ENCODE results near the gene TBC1D2. TPM values are rescaled to one million over a fixed set of nuclear protein-coding genes. Genes with fewer than 3 reads are reported as not detected.

The TBC1D2 gene
- total and polyA plus RNA-seq, 10 of the 15 experiments (the other 5 are each of a cell fraction or from before 2014, with no cell fraction given), result 0.04 to 1.6 (median 1.1) TPM

- no peak overlapping the region for H3K27ac ChIP-seq (ENCODE audit: control insufficient read depth, insufficient read depth)
- CTCF ChIA-PET, result interaction anchor here (0.6 kb wide), 1 partner anchor 16 kb away, joined by 6 read pairs; no protein-coding TSS in a partner anchor
- no peak for TF ChIP-seq ETV6 (conservative IDR thresholded peaks at IDR 0.05 in 1 of 2, IDR thresholded peaks at IDR 0.05 in 1 of 2; ENCODE audit: borderline replicate concordance in 1 of 2, low read depth in 1 of 2)
- TF ChIP-seq ZNF592 (IDR thresholded peaks at IDR 0.05), result no peak
- TF ChIP-seq MLLT1 (IDR thresholded peaks at IDR 0.05), result no peak
- no peak for TF ChIP-seq BCL3 (IDR thresholded peaks at IDR 0.05; ENCODE audit: borderline replicate concordance, insufficient read depth, low read depth, low read length, poor library complexity, severe bottlenecking)
- no peak for TF ChIP-seq ZNF687 (IDR thresholded peaks at IDR 0.05)
- no peak for TF ChIP-seq MEF2B (IDR thresholded peaks at IDR 0.05; ENCODE audit: partially characterized antibody, poor library complexity, severe bottlenecking)
- no peak for TF ChIP-seq YBX1 (IDR thresholded peaks at IDR 0.05)
- no peak for TF ChIP-seq TAF1 (IDR thresholded peaks at IDR 0.05; ENCODE audit: borderline replicate concordance, low read depth, low read length)
- TF ChIP-seq ZNF384 (IDR thresholded peaks at IDR 0.05; ENCODE audit: borderline replicate concordance, low read depth, low read length), result no peak
- TF ChIP-seq NR2C1 (IDR thresholded peaks at IDR 0.05), result no peak
- no peak for TF ChIP-seq NFXL1 (IDR thresholded peaks at IDR 0.05; ENCODE audit: borderline replicate concordance)
Measured at GRCh38 chr9:98168153-98168780, 87.2 kb downstream of the TBC1D2 start.

More at GRCh38 chr9:98168153-98168780, 87.2 kb downstream of the TBC1D2 start:
- 63% methylated on average over 3 of the region's 3 CpGs for WGBS (ENCODE audit: insufficient coverage, insufficient replicate concordance, low lambda C conversion rate, missing lambda C conversion rate)
- no peaks in the 10 kb centered on the region for H3K36me3 ChIP-seq (ENCODE audit: control insufficient read depth in 2 of 2, insufficient read depth in 2 of 2, low read length in 1 of 2)
- no peaks in the 10 kb centered on the region for H3K9me3 ChIP-seq (replicated peaks; ENCODE audit: control insufficient read depth, insufficient read depth, low read length)
- H3K27me3 ChIP-seq (replicated peaks in 1 of 2; ENCODE audit: control insufficient read depth in 2 of 2, insufficient read depth in 2 of 2, low read length in 1 of 2), result no peaks in the 10 kb centered on the region
- no peak for ATAC-seq
- no peak overlapping the region for H3K4me3 ChIP-seq
- H3K79me2 ChIP-seq (ENCODE audit: control insufficient read depth, insufficient read depth, low read length), result no peaks in the 10 kb centered on the region
- SMC1A ChIA-PET (ENCODE audit: uncharacterized antibody, unreplicated experiment), result interaction anchor here (1.0 to 1.7 kb wide), 3 partner anchors 19 to 33 kb away, joined by 3 to 4 read pairs (median 3); no protein-coding TSS in a partner anchor
- no peak for DNase-seq (ENCODE audit: low read depth, low spot score)
- no peak overlapping the region for H3K4me2 ChIP-seq (ENCODE audit: control insufficient read depth, insufficient read depth)
- POLR2A ChIA-PET, result interaction anchor here (1.4 kb wide), 1 partner anchor 27 kb away, joined by 3 read pairs; no protein-coding TSS in a partner anchor
- H3K9ac ChIP-seq (ENCODE audit: control insufficient read depth, insufficient read depth, low read length), result no peak overlapping the region
- H3K4me1 ChIP-seq (ENCODE audit: control insufficient read depth, insufficient read depth, low read length), result peaks cover 23% of the 10 kb centered on the region
- in situ Hi-C loops (cut with MboI), result no loop called here
- RAD21 ChIA-PET (ENCODE audit: unreplicated experiment), result interaction anchor here (1.3 kb wide), 1 partner anchor 66 kb away, joined by 3 read pairs; no protein-coding TSS in a partner anchor
- intact Hi-C loops (cut with micrococcal nuclease; ENCODE audit: unreplicated experiment), result no loop called here
- no peak for FAIRE-seq
- BruUV-seq (replicated peaks), result no TSS peak
- H2AFZ ChIP-seq (ENCODE audit: control insufficient read depth, low read depth, low read length), result peak overlapping the region; percentile 21
- H4K20me1 ChIP-seq (ENCODE audit: control insufficient read depth, insufficient read depth), result no peaks in the 10 kb centered on the region
